GM19043 (cell line): ENCODE data around the gene ERMN.
"Not testable (repeated sequence)": the region's sequence is repeated elsewhere in the genome, so short reads cannot be mapped to it uniquely, and the experiment has no call there.

Experiments
- ATAC-seq: cut with Tn5 transposase; IDR thresholded peaks from one replicate; pipeline ENCODE4 v1.9.1; 2021; ENCODE audit warnings: low read depth; ENCODE audit not compliant: unreplicated experiment

ERMN gene

GRCh38 chr2:157325786-157326185 lies at the start of gene ERMN:
Gene ERMN, minus strand, starts transcription at chr2:157325824. Its CDS starts 182 bp downstream, at chr2:157325642.
- ATAC-seq: no peak

- ATAC-seq: no peak
These were observed 49.8 kb upstream of the ERMN start for GRCh38 chr2:157375384-157375783.

GRCh38 chr2:157368508-157368907 lies 42.9 kb upstream of the ERMN start:
- ATAC-seq: not testable (repeated sequence)

- ATAC-seq: no peak
These were observed 42.1 kb upstream of the ERMN start for GRCh38 chr2:157367704-157368103.

- ATAC-seq: peak; percentile 78
These were observed 38.8 kb upstream of the ERMN start for GRCh38 chr2:157364257-157364974.

- peak; percentile 44 for ATAC-seq
These were observed 38.0 kb upstream of the ERMN start for GRCh38 chr2:157363612-157364101.

GRCh38 chr2:157362627-157363026 lies 37.0 kb upstream of the ERMN start:
- ATAC-seq: no peak

GRCh38 chr2:157361526-157361925 lies 35.9 kb upstream of the ERMN start:
- ATAC-seq: no peak

- ATAC-seq: peak; percentile 39
These were observed 34.0 kb upstream of the ERMN start for GRCh38 chr2:157359628-157360027.

- no peak for ATAC-seq
These were observed 30.0 kb upstream of the ERMN start for GRCh38 chr2:157355618-157356017.

- no peak for ATAC-seq
These were observed 24.4 kb upstream of the ERMN start for GRCh38 chr2:157349949-157350515.

- ATAC-seq: no peak
These were observed 22.8 kb upstream of the ERMN start for GRCh38 chr2:157348291-157348921.

- no peak for ATAC-seq
These were observed 20.2 kb upstream of the ERMN start for GRCh38 chr2:157345647-157346389.

- ATAC-seq: not testable (repeated sequence)
These were observed 15.8 kb upstream of the ERMN start for GRCh38 chr2:157341381-157341780.

- ATAC-seq: no peak
These were observed 14.5 kb upstream of the ERMN start for GRCh38 chr2:157339965-157340655.

GRCh38 chr2:157337978-157338377 lies 12.4 kb upstream of the ERMN start:
- ATAC-seq: no peak

GRCh38 chr2:157336137-157337010 lies 10.8 kb upstream of the ERMN start:
- ATAC-seq: no peak

- ATAC-seq: no peak
These were observed 9.2 kb upstream of the ERMN start for GRCh38 chr2:157334797-157335196.

GRCh38 chr2:157334335-157334734 lies 8.7 kb upstream of the ERMN start:
- ATAC-seq: no peak
